Neural progenitor cell (in vitro differentiated cells): Measurements from ENCODE around the gene LRRC75A. TPM values are rescaled to one million over a fixed set of nuclear protein-coding genes. Genes with fewer than 3 reads are reported as not detected.

ENCODE experiments used
- DNase-seq: peaks from one replicate; pipeline ENCODE4 v3.0.0-alpha.2; 2016; ENCODE audit warnings: low spot score
- H2AFZ ChIP-seq: fragments of 200-600 bp; sonication (generic); replicated peaks from 2 replicates; pipeline ENCODE4 v1.6.1; 2016; ENCODE audit warnings: antibody characterized with exemption
- H3F3A ChIP-seq: fragments of 200-600 bp; sonication (generic); 2 replicates; pipeline ENCODE4 v1.6.1; 2016; ENCODE audit warnings: antibody characterized with exemption, low read depth
- H3K27ac ChIP-seq: fragments of 200-600 bp; sonication (generic); 2 replicates; pipeline ENCODE4 v1.5.1; 2016; ENCODE audit warnings: mild to moderate bottlenecking
- H3K27me3 ChIP-seq: fragments of 200-600 bp; sonication (generic); 2 replicates; pipeline ENCODE4 v1.6.1; 2016; ENCODE audit warnings: mild to moderate bottlenecking, moderate library complexity
- H3K36me3 ChIP-seq: fragments of 200-600 bp; sonication (generic); 2 replicates; pipeline ENCODE4 v1.5.1; 2016
- H3K4me1 ChIP-seq: fragments of 200-600 bp; sonication (generic); 2 replicates; pipeline ENCODE4 v1.6.1; 2016; ENCODE audit warnings: mixed run types
- H3K4me2 ChIP-seq: fragments of 200-600 bp; sonication (generic); 2 replicates; pipeline ENCODE4 v1.6.1; 2016
- H3K4me3 ChIP-seq: fragments of 200-600 bp; sonication (generic); 2 replicates; pipeline ENCODE4 v1.5.1; 2016
- H3K79me2 ChIP-seq: fragments of 200-600 bp; sonication (generic); 2 replicates; pipeline ENCODE4 v1.6.1; 2016; ENCODE audit warnings: low read depth
- H3K9ac ChIP-seq: fragments of 200-600 bp; sonication (generic); 2 replicates; pipeline ENCODE4 v1.6.1; 2016
- H3K9me3 ChIP-seq: fragments of 200-600 bp; sonication (generic); 2 replicates; pipeline ENCODE4 v1.5.1; 2016; ENCODE audit warnings: low read depth
- H4K20me1 ChIP-seq: fragments of 200-600 bp; sonication (generic); 2 replicates; pipeline ENCODE4 v1.6.1; 2016; ENCODE audit warnings: low read depth
- H3K27ac Mint-ChIP-seq: 3 replicates; pipeline ENCODE4 v1.8.0; 2021; ENCODE audit warnings: mixed read lengths
- H3K27me3 Mint-ChIP-seq: 2 replicates; pipeline ENCODE4 v1.8.0; 2022; ENCODE audit warnings: low read depth, mild to moderate bottlenecking, inconsistent platforms, moderate library complexity, mixed read lengths; ENCODE audit not compliant: insufficient read depth
- H3K36me3 Mint-ChIP-seq: 3 replicates; pipeline ENCODE4 v1.8.0; 2021; ENCODE audit warnings: mixed read lengths
- H3K4me1 Mint-ChIP-seq: 3 replicates; pipeline ENCODE4 v1.8.0; 2021; ENCODE audit warnings: mixed read lengths
- H3K4me3 Mint-ChIP-seq: 3 replicates; pipeline ENCODE4 v1.8.0; 2021; ENCODE audit warnings: mild to moderate bottlenecking, moderate library complexity, mixed read lengths
- H3K9me3 Mint-ChIP-seq: 3 replicates; pipeline ENCODE4 v1.8.0; 2020; ENCODE audit warnings: mixed read lengths
- EZH2 ChIP-seq: fragments of 200-600 bp; sonication (generic); IDR thresholded peaks from 2 replicates; pipeline ENCODE4 v1.6.1; 2017; ENCODE audit warnings: antibody characterized with exemption, mild to moderate bottlenecking, moderate library complexity
- EZH2phosphoT487 ChIP-seq: fragments of 200-600 bp; sonication (generic); IDR thresholded peaks from 2 replicates; pipeline ENCODE4 v1.6.1; 2017; ENCODE audit warnings: antibody characterized with exemption
- total RNA-seq: library from RNA; depleted of rRNA; stranded (reverse); fragments of >200 nt; gene quantifications from 2 replicates; pipeline ENCODE4 v1.2.3, GENCODE V29; 2015; ENCODE audit warnings: low replicate concordance
- TF ChIP-seq, protein P1 (sequence below): fragments of 200-600 bp; sonication (generic); IDR thresholded peaks from 2 replicates; pipeline ENCODE4 v1.5.1; 2017; ENCODE audit warnings: antibody characterized with exemption, mild to moderate bottlenecking

The LRRC75A gene
- total RNA-seq, 1 donor from 2014 or later: 4.0 TPM

DNA sequence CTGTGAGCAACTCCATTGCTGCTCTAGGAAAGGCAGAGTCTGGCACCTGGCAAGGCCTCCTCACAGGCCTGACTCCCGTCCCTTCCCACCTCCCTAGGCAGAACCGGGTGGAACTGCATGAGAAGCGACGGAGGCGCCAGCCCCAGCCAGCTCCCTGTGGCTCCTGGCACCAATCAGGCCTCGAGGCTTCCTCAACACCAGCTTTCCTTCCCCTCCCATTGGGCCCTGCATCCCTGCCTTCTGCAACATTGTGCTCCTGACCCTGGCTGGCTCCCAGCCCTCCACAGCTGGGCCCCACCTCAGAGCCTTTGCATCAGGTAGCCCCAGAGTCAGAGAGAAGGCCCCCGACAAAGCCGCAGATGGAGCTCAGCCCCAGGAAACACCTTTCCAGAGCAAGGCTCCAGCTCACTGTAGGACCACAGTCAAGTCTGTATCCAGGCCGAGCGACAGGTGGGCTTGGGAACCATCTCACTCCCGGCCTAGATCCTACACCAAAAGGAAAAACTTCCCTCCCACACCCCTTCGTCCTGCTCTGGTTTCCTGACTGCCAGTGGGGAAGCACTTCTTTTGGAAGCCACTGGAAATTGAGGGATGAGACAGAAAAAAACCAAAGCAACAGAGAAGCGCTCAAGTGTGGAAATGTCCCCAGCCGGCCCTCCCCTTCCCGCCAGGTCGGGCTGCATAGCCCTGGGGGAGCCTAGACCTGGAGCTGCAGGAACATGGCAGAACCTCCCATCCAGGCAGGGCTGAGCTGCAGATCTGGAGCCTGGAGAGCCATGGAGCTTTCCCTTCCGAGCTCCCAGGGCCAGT lies 31.0 kb downstream of the LRRC75A start:
- Mint-ChIP-seq H3K27me3 (peaks cover 2% of the 10 kb centered on the region), H3K4me1 (peaks cover 9% of the 10 kb centered on the region), H3K9me3 (no peaks in the 10 kb centered on the region), H3K27ac (peak overlapping the region; percentile 74), H3K4me3 (no peak overlapping the region), H3K36me3 (peaks cover 7% of the 10 kb centered on the region)
- no peak overlapping the region for H3K27ac ChIP-seq
- H3K4me3 ChIP-seq: no peak overlapping the region
- H3F3A ChIP-seq: no peaks in the 10 kb centered on the region
- DNase-seq: no peak
- no peak overlapping the region for H3K9ac ChIP-seq
- no peaks in the 10 kb centered on the region for H3K79me2 ChIP-seq
- peaks cover 6% of the 10 kb centered on the region for H3K4me1 ChIP-seq
- H2AFZ ChIP-seq: no peak overlapping the region
- H3K27me3 ChIP-seq: no peaks in the 10 kb centered on the region
- no peaks in the 10 kb centered on the region for H3K9me3 ChIP-seq
- H3K4me2 ChIP-seq: no peak overlapping the region
- TF ChIP-seq, protein P1, sequence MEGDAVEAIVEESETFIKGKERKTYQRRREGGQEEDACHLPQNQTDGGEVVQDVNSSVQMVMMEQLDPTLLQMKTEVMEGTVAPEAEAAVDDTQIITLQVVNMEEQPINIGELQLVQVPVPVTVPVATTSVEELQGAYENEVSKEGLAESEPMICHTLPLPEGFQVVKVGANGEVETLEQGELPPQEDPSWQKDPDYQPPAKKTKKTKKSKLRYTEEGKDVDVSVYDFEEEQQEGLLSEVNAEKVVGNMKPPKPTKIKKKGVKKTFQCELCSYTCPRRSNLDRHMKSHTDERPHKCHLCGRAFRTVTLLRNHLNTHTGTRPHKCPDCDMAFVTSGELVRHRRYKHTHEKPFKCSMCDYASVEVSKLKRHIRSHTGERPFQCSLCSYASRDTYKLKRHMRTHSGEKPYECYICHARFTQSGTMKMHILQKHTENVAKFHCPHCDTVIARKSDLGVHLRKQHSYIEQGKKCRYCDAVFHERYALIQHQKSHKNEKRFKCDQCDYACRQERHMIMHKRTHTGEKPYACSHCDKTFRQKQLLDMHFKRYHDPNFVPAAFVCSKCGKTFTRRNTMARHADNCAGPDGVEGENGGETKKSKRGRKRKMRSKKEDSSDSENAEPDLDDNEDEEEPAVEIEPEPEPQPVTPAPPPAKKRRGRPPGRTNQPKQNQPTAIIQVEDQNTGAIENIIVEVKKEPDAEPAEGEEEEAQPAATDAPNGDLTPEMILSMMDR: no peak
- TF ChIP-seq EZH2phosphoT487: no peak
- no peak for TF ChIP-seq EZH2
- H4K20me1 ChIP-seq: peaks cover 20% of the 10 kb centered on the region
- no peaks in the 10 kb centered on the region for H3K36me3 ChIP-seq

DNA sequence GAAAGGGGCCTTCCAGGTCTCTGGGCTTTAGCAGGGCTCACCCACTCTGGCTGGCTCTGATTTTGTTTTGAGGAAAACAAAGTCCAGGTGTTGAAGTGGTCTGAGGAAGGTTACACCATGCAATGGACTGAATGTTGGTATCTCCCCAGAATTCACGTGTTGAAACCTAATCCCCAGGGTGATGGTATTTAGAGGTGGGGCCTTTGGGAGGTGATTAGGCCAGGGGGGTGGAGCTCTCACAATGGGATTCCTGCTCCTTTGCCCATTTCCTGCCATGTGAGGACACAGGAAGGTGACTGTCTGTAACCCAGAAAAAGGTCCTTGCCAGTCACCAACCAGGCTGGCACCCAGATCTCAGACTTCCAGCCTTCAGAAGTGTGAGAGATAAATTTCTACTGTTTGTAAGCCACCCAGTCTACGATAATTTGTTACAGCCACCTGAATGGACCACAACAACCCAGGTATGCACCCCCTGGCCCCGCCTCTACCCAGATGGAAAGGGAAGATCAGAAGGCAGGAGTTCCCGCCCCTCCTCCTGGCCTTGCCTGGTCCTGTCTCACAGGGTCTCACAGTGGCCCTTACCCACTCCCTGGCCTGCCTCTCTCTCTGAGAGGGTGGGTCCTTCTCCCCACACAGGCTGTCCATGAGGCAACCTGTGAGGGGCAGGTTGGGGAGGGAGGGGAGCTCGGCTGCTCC lies 32.0 kb downstream of the LRRC75A start:
- Histone ChIP-seq H3K9ac (no peak overlapping the region), H3K27ac (no peak overlapping the region), H3K27me3 (no peaks in the 10 kb centered on the region), H4K20me1 (peaks cover 20% of the 10 kb centered on the region), H3K4me1 (peaks cover 6% of the 10 kb centered on the region), H3K79me2 (no peaks in the 10 kb centered on the region), H3K4me2 (peak overlapping the region; percentile 11), H3F3A (peaks cover 3% of the 10 kb centered on the region), H3K4me3 (no peak overlapping the region), H3K36me3 (no peaks in the 10 kb centered on the region), H2AFZ (no peak overlapping the region), H3K9me3 (no peaks in the 10 kb centered on the region)
- Mint-ChIP-seq H3K4me1 (peaks cover 11% of the 10 kb centered on the region), H3K27me3 (no peaks in the 10 kb centered on the region), H3K36me3 (peaks cover 7% of the 10 kb centered on the region), H3K9me3 (no peaks in the 10 kb centered on the region), H3K27ac (no peak overlapping the region), H3K4me3 (no peak overlapping the region)
- TF ChIP-seq EZH2phosphoT487 (no peak), EZH2 (no peak)
- TF ChIP-seq, protein P1: no peak
- peak; percentile 30 for DNase-seq

- no peak overlapping the region for H3K4me3 ChIP-seq
- H3K4me1 Mint-ChIP-seq: peaks cover 11% of the 10 kb centered on the region
- peaks cover 20% of the 10 kb centered on the region for H4K20me1 ChIP-seq
- no peaks in the 10 kb centered on the region for H3K79me2 ChIP-seq
- peaks cover 7% of the 10 kb centered on the region for H3K36me3 Mint-ChIP-seq
- no peak overlapping the region for H2AFZ ChIP-seq
- no peak overlapping the region for H3K9ac ChIP-seq
- no peak overlapping the region for H3K4me3 Mint-ChIP-seq
- peaks cover 6% of the 10 kb centered on the region for H3K4me1 ChIP-seq
- H3K27me3 ChIP-seq: no peaks in the 10 kb centered on the region
- no peaks in the 10 kb centered on the region for H3K9me3 ChIP-seq
- H3K4me2 ChIP-seq: peak overlapping the region; percentile 11
- no peak overlapping the region for H3K27ac Mint-ChIP-seq
- H3K27me3 Mint-ChIP-seq: no peaks in the 10 kb centered on the region
- H3K9me3 Mint-ChIP-seq: no peaks in the 10 kb centered on the region
- H3K36me3 ChIP-seq: no peaks in the 10 kb centered on the region
- TF ChIP-seq, protein P1: no peak
- TF ChIP-seq EZH2phosphoT487: no peak
- no peak for TF ChIP-seq EZH2
- no peak for DNase-seq
- no peak overlapping the region for H3K27ac ChIP-seq
- H3F3A ChIP-seq: peaks cover 3% of the 10 kb centered on the region
Observed at GRCh38 chr17:16459271-16459670, 32.7 kb downstream of the LRRC75A start.
